ENCODE measurements around the gene NUP133. TPM values are rescaled to one million over a fixed set of nuclear protein-coding genes. Genes with fewer than 3 reads are reported as not detected.
A peak's percentile ranks its signal among the peaks of the same experiment; 100 is the strongest.

Gene NUP133
- total RNA-seq, 4 donors from 2014 or later = 26.6 to 58.1 (median 38.8) TPM

DNA sequence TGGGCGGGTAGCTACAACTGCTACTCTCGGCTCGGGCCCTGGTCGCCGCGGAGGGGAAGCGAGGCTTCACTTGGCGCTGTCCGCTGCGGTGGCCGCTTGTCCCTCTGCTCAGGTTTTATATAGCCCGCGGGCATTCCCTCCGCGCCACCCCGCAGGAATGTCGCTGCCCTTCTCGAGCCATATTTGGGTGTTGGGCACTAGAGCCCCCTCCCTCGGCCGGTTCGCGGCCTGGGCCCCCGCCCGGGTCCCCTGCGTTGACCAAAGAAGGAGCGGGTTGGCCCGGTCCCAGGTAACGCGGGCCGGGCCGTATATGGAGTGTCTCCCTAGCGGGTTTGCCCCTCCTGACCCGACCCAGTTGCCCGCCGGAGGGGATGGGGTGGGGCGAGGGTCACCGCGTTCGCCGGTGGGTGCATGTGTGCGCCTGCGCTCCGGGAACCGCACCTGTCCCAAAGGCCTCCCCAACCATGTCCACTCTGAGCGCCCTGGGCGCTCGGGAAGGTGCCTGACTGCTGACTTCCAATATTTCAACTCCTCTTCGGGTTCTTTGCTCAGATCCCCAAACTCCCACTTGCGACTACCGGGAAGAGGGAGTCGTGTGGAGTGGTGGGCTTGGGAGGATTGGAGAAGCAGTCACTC, 74.0 kb downstream of the NUP133 start, which contains the start of gene ACTA1:
TSS of gene ACTA1 (minus strand) at position 90 of the 636 bp plus-strand sequence. CDS start 979 bp downstream, outside the sequence.
- no peak for TF ChIP-seq POLR2A (IDR thresholded peaks at IDR 0.05)
- TF ChIP-seq, protein P1, sequence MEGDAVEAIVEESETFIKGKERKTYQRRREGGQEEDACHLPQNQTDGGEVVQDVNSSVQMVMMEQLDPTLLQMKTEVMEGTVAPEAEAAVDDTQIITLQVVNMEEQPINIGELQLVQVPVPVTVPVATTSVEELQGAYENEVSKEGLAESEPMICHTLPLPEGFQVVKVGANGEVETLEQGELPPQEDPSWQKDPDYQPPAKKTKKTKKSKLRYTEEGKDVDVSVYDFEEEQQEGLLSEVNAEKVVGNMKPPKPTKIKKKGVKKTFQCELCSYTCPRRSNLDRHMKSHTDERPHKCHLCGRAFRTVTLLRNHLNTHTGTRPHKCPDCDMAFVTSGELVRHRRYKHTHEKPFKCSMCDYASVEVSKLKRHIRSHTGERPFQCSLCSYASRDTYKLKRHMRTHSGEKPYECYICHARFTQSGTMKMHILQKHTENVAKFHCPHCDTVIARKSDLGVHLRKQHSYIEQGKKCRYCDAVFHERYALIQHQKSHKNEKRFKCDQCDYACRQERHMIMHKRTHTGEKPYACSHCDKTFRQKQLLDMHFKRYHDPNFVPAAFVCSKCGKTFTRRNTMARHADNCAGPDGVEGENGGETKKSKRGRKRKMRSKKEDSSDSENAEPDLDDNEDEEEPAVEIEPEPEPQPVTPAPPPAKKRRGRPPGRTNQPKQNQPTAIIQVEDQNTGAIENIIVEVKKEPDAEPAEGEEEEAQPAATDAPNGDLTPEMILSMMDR (IDR thresholded peaks at IDR 0.05) = no peak
- TF ChIP-seq POLR2AphosphoS5 (IDR thresholded peaks at IDR 0.05) = no peak
- no peak for TF ChIP-seq EP300 (IDR thresholded peaks at IDR 0.05)
- DNase-seq (ENCODE audit: low spot score in 2 of 2) = no peak
- Histone ChIP-seq H3K4me1 (peaks cover 37% of the 10 kb centered on the region), H3K27ac (no peak within 1 kb of the TSS), H3K4me3 (no peak within 1 kb of the TSS), H3K27me3 (peaks cover 74% of the 10 kb centered on the region), H3K36me3 (no peaks in the 10 kb centered on the region), H3K9me3 (no peaks in the 10 kb centered on the region)
- 0% methylated on average over 11 of the region's 51 CpGs for WGBS

DNA sequence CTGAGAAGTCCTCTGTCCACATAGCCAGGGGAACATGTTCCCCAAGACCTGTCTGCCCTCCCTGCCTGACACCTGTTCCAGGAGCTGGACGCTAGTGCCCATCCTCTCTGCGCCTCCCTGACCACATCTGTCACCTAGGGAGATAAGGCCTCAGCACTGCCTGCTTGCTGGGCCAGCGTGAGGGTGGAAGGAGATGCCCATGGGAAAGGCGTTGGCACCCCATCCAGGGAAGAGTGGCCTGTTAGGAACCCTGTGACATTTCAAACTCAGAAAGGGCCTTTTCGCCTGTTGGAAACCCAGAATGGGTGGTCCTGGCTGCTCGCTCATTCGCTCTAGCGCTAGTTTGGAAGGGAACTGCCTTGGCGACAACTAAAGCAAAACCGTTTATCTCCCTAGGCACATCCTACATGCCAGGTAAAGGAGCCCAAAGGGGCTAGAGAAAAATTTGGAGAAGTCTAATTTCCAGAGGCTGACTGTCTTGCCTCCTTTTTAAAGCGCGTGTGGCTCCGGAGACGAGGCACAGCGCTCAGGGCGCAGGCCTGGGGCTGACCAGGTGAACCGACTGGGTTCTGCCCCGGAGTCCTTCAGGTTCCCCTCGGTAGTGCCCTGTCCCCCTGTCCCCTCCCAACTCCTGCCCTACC, 74.7 kb downstream of the NUP133 start:
- H3K4me3 ChIP-seq = no peak overlapping the region
- TF ChIP-seq POLR2AphosphoS5 (IDR thresholded peaks at IDR 0.05) (no peak), EP300 (IDR thresholded peaks at IDR 0.05) (no peak), POLR2A (IDR thresholded peaks at IDR 0.05) (no peak)
- peaks cover 37% of the 10 kb centered on the region for H3K4me1 ChIP-seq
- no peak overlapping the region for H3K27ac ChIP-seq
- no peaks in the 10 kb centered on the region for H3K9me3 ChIP-seq
- peaks cover 79% of the 10 kb centered on the region for H3K27me3 ChIP-seq
- H3K36me3 ChIP-seq = no peaks in the 10 kb centered on the region
- 10% methylated on average over 11 of the region's 19 CpGs for WGBS
- DNase-seq (ENCODE audit: low spot score in 2 of 2) = no peak

DNA sequence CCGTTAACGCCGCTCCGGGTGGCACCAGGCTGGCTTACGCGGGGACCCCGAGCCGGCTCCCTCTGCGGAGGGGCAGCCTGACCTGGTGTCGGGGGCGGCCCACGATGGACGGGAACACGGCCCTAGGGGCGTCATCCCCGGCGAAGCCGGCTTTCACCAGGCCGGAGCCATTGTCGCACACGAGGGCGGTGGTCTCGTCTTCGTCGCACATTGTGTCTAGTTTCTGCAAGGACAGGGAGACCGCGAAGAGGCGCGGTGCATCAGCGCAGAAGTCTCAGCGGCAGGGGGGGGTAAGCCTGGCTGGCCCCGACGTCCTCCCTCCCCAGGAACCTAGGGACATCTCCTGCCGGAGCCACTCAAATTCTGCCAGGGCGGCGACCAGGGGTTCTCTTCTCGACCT, 75.2 kb downstream of the NUP133 start:
- no peak overlapping the region for H3K4me3 ChIP-seq
- peaks cover 85% of the 10 kb centered on the region for H3K27me3 ChIP-seq
- 11% methylated on average over 5 of the region's 37 CpGs for WGBS
- H3K4me1 ChIP-seq = peaks cover 37% of the 10 kb centered on the region
- H3K36me3 ChIP-seq = no peaks in the 10 kb centered on the region
- TF ChIP-seq EP300 (IDR thresholded peaks at IDR 0.05) (no peak), POLR2A (IDR thresholded peaks at IDR 0.05) (no peak), POLR2AphosphoS5 (IDR thresholded peaks at IDR 0.05) (no peak)
- TF ChIP-seq, protein P1 (IDR thresholded peaks at IDR 0.05) = no peak
- no peak overlapping the region for H3K27ac ChIP-seq
- no peaks in the 10 kb centered on the region for H3K9me3 ChIP-seq
- DNase-seq (ENCODE audit: low spot score in 2 of 2) = no peak

DNA sequence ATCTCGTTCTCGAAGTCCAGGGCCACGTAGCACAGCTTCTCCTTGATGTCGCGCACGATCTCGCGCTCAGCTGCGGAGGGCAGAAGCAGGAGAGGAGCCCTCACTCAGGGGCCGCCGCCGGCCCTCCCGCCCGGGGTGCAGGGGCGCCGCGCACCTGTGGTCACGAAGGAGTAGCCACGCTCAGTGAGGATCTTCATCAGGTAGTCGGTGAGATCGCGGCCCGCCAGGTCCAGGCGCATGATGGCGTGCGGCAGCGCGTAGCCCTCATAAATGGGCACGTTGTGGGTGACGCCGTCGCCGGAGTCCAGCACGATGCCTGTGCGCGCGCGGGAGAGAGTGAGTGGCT, 76.1 kb downstream of the NUP133 start:
- H3K4me1 ChIP-seq = peaks cover 37% of the 10 kb centered on the region
- TF ChIP-seq POLR2A (IDR thresholded peaks at IDR 0.05) = no peak
- TF ChIP-seq POLR2AphosphoS5 (IDR thresholded peaks at IDR 0.05) = no peak
- no peak for TF ChIP-seq EP300 (IDR thresholded peaks at IDR 0.05)
- TF ChIP-seq, protein P1 (IDR thresholded peaks at IDR 0.05) = no peak
- no CpG with 5 or more reads among the region's 38 CpGs for WGBS
- H3K4me3 ChIP-seq = peak overlapping the region; percentile 34
- H3K36me3 ChIP-seq = no peaks in the 10 kb centered on the region
- no peak for DNase-seq (ENCODE audit: low spot score in 2 of 2)
- no peak overlapping the region for H3K27ac ChIP-seq
- H3K9me3 ChIP-seq = no peaks in the 10 kb centered on the region
- peaks cover 93% of the 10 kb centered on the region for H3K27me3 ChIP-seq

DNA sequence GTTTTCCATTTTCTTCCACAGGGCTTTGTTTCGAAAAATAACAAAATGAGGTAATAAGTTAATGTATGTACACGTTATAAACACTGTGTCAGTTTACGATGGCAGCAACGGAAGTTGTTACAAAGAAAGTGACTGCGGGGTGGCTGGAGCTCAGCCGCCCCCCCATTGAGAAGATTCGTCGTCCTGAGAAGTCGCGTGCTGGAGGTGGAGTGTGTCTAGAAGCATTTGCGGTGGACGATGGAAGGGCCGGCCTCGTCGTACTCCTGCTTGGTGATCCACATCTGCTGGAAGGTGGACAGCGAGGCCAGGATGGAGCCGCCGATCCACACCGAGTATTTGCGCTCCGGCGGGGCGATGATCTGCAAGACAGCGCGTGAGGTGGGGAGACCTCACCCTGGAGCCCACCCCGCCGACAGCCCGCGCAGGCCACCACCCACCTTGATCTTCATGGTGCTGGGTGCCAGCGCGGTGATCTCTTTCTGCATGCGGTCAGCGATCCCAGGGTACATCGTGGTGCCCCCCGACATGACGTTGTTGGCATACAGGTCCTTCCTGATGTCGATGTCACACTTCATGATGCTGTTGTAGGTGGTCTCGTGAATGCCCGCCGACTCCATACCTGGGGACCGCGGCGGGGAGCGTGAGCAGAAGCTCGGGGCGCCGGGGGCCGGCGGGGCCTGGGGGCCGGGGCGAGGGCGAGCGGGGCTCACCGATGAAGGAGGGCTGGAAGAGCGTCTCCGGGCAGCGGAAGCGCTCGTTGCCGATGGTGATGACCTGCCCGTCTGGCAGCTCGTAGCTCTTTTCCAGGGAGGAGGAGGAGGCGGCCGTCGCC, 76.6 kb downstream of the NUP133 start:
- Histone ChIP-seq H3K27me3 (peaks cover 96% of the 10 kb centered on the region), H3K4me3 (peak overlapping the region; percentile 34)
- TF ChIP-seq POLR2A (IDR thresholded peaks at IDR 0.05) (no peak), POLR2AphosphoS5 (IDR thresholded peaks at IDR 0.05) (no peak), EP300 (IDR thresholded peaks at IDR 0.05) (no peak)
- TF ChIP-seq, protein P1 (IDR thresholded peaks at IDR 0.05) = no peak

More for the DNA sequence above, 76.6 kb downstream of the NUP133 start:
- H3K4me1 ChIP-seq = peaks cover 37% of the 10 kb centered on the region
- no peaks in the 10 kb centered on the region for H3K9me3 ChIP-seq
- 4% methylated on average over 35 of the region's 65 CpGs for WGBS
- no peak overlapping the region for H3K27ac ChIP-seq
- H3K36me3 ChIP-seq = no peaks in the 10 kb centered on the region
- DNase-seq (ENCODE audit: low spot score in 2 of 2) = no peak
